Upper lobe of left lung (tissue), 4 donors: Measurements from ENCODE around the gene IL22RA2.

ENCODE experiments used
- CTCF ChIP-seq, 6 experiments: fragments of 450-650 bp in 4 of 6; fragments of 200-600 bp in 2 of 6; sonication (generic) in 2 of 6; IDR thresholded peaks; one replicate each; pipeline ENCODE4 v1.5.1; 2016 to 2019; ENCODE audit warnings: antibody characterized with exemption in 6 of 6
- EP300 ChIP-seq, 4 donors: sonication (generic); formaldehyde crosslinking; IDR thresholded peaks; one replicate each; pipeline ENCODE4 v1.5.1; 2017; ENCODE audit warnings: antibody characterized with exemption in 4 of 4, control low read depth in 2 of 4
- POLR2A ChIP-seq, 4 donors: fragments of 450-650 bp; IDR thresholded peaks; one replicate each; pipeline ENCODE4 v1.5.1; 2016 to 2017; ENCODE audit warnings: antibody characterized with exemption in 4 of 4, mild to moderate bottlenecking in 2 of 4

GRCh38 chr6:137148306-137149034 is 25.0 kb downstream of the IL22RA2 start:
- no peak for TF ChIP-seq CTCF (IDR thresholded peaks at IDR 0.05)
- no peak for TF ChIP-seq POLR2A (IDR thresholded peaks at IDR 0.05)
- peak in 3 of 4 donors; percentile 72 to 98 (median 73) for TF ChIP-seq EP300 (IDR thresholded peaks at IDR 0.05)
